ENCODE data around the gene MATN4. TPM values are rescaled to one million over a fixed set of nuclear protein-coding genes. Genes with fewer than 3 reads are reported as not detected.

The MATN4 gene
- total and polyA plus RNA-seq, 3 experiments from 2014 or later = 0.22 TPM; not detected in 2

DNA sequence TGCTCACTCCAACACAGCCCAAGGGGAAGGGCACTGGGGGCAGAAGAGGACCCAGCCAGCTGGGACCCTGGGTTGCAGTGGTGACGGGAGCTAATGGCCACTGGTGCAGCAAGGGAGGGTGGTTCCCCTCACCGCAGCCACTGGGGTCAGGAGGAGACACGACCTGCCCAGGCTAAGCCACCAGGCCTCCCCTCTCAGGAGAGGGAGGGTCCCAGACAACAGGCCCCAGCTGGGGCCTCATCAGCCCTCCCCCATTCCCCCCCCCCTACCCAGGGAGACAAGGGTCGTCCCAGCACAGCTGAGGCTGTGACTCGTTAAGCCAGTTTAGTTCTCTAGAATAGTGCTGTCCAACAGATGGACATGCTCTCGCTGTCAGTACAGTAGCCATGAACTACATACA is 17.3 kb upstream of the MATN4 start:
- Histone ChIP-seq H3K27ac (ENCODE audit: low read depth, low read length) (no peak overlapping the region), H3K4me3 (ENCODE audit: low read length) (no peak overlapping the region), H3K36me3 (ENCODE audit: insufficient read depth, low read length) (no peaks in the 10 kb centered on the region), H3K27me3 (ENCODE audit: insufficient read depth, low read length, poor library complexity, severe bottlenecking) (no peaks in the 10 kb centered on the region), H3K4me1 (ENCODE audit: insufficient read depth, low read length) (peaks cover 12% of the 10 kb centered on the region), H3K9me3 (ENCODE audit: low read length) (no peaks in the 10 kb centered on the region)
- H3K27ac Mint-ChIP-seq = no peak overlapping the region
- DNase-seq = no peak
- H3K4me3 Mint-ChIP-seq = no peak overlapping the region
- no peaks in the 10 kb centered on the region for H3K36me3 Mint-ChIP-seq
- ChIA-PET POLR2A (no interaction called here), CTCF (interaction anchor here (1.2 to 2.9 kb wide), 4 partner anchors 10 to 446 kb away, joined by 3 to 10 read pairs (median 6); no protein-coding TSS in a partner anchor)
- no peaks in the 10 kb centered on the region for H3K27me3 Mint-ChIP-seq
- H3K9me3 Mint-ChIP-seq = no peaks in the 10 kb centered on the region
- H3K4me1 Mint-ChIP-seq = peaks cover 12 to 14% (median 12%) of the 10 kb centered on the region in 3 donors

DNA sequence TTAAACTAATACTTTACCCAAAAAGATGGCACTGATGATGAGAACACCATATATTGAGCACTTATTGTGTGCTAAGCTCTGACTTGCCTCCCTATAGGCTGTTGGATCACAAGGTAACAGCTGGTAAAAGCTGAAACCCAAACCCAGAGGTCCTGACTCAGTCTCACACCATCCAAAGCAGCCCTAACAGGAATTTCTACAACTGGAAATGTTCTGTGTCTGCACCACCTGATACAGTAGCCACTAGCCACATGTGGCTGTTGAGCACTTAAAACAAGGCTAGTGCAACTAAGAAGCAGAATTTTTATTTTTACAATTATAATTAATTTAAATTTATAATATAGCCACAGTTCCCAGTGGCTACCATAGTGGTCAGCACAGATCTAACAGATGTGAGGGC is 15.6 kb upstream of the MATN4 start:
- no peaks in the 10 kb centered on the region for H3K9me3 Mint-ChIP-seq
- no peaks in the 10 kb centered on the region for H3K9me3 ChIP-seq (ENCODE audit: low read length)
- no peak overlapping the region for H3K27ac ChIP-seq (ENCODE audit: low read depth, low read length)
- H3K27me3 Mint-ChIP-seq = no peaks in the 10 kb centered on the region
- H3K36me3 ChIP-seq (ENCODE audit: insufficient read depth, low read length) = no peaks in the 10 kb centered on the region
- H3K27me3 ChIP-seq (ENCODE audit: insufficient read depth, low read length, poor library complexity, severe bottlenecking) = no peaks in the 10 kb centered on the region
- no peak overlapping the region for H3K27ac Mint-ChIP-seq
- H3K4me1 ChIP-seq (ENCODE audit: insufficient read depth, low read length) = peaks cover 26% of the 10 kb centered on the region
- no peak overlapping the region for H3K4me3 Mint-ChIP-seq
- H3K36me3 Mint-ChIP-seq = no peaks in the 10 kb centered on the region
- ChIA-PET CTCF (interaction anchor here (0.7 to 9.9 kb wide), 6 partner anchors 12 to 447 kb away, joined by 3 to 81 read pairs (median 6); partner anchors contain the start of gene SDC4), POLR2A (no interaction called here)
- no peak for DNase-seq
- H3K4me1 Mint-ChIP-seq = peaks cover 20 to 25% (median 22%) of the 10 kb centered on the region in 3 donors
- no peak overlapping the region for H3K4me3 ChIP-seq (ENCODE audit: low read length)

DNA sequence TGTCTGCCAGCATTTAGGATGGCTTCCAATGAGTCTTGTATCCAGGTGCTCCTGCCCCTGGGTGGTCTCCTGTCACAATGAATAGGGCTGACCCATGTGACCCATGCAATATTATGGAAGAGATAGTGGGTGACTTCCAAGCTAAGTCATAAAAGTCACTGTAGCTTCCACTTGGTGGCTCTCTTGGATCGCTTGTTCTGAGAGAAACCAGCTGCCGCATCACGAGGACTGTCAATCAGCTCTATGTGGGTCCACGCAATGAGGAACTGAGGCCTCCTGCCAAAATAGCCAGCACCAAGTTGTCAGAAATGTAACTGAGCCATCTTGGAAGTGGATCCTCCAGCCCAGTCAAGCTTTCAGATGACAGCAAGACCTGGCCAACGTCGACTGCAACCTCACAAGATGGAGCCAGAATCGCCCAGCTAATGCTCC is 14.9 kb upstream of the MATN4 start:
- peaks cover 20 to 25% (median 22%) of the 10 kb centered on the region in 3 donors for H3K4me1 Mint-ChIP-seq
- H3K9me3 Mint-ChIP-seq = no peaks in the 10 kb centered on the region
- CTCF ChIA-PET = interaction anchor here (1.3 to 9.9 kb wide), 7 partner anchors 11 to 447 kb away, joined by 3 to 81 read pairs (median 7); partner anchors contain the start of gene SDC4
- no peaks in the 10 kb centered on the region for H3K36me3 Mint-ChIP-seq
- no peak overlapping the region for H3K4me3 Mint-ChIP-seq
- Histone ChIP-seq H3K4me1 (ENCODE audit: insufficient read depth, low read length) (peaks cover 26% of the 10 kb centered on the region), H3K27ac (ENCODE audit: low read depth, low read length) (no peak overlapping the region), H3K4me3 (ENCODE audit: low read length) (no peak overlapping the region), H3K36me3 (ENCODE audit: insufficient read depth, low read length) (no peaks in the 10 kb centered on the region), H3K27me3 (ENCODE audit: insufficient read depth, low read length, poor library complexity, severe bottlenecking) (no peaks in the 10 kb centered on the region), H3K9me3 (ENCODE audit: low read length) (no peaks in the 10 kb centered on the region)
- no peak for DNase-seq
- H3K27me3 Mint-ChIP-seq = no peaks in the 10 kb centered on the region
- peak overlapping the region in 1 of 8 donors; percentile 89 for H3K27ac Mint-ChIP-seq
- POLR2A ChIA-PET = no interaction called here

DNA sequence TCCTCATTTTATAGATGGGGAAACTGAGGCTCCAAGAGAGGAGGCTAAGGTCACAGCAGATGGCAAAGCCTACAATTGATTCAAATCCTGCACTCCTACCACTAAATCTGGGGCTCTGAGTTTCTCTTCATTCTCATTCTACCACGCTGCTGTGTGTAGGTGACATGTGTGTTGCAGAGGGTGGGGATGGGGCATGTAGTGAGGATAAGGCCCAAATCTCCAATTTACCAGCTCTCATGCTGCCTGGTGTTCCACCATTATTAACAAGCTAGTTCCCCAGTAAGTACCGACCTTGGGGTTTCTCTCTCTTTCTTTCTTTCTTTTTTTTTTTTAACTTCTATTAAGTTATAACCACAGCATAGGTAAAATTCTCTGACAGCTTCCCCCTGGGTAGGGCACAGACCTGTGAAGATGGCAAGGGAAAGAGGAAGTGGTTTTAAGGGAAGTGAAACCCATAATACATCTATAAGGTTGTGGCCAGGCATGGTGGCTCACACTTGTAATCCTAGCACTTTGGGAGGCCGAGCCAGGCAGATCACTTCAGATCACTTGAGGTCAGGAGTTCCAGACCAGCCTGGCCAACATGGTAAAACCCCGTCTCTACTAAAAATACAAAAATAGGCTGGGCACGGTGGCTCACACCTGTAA is 13.0 kb upstream of the MATN4 start:
- POLR2A ChIA-PET = interaction anchor here (0.6 kb wide), 1 partner anchor 503 kb away, joined by 3 read pairs; no protein-coding TSS in a partner anchor
- Mint-ChIP-seq H3K9me3 (no peaks in the 10 kb centered on the region), H3K36me3 (no peaks in the 10 kb centered on the region)

DNA sequence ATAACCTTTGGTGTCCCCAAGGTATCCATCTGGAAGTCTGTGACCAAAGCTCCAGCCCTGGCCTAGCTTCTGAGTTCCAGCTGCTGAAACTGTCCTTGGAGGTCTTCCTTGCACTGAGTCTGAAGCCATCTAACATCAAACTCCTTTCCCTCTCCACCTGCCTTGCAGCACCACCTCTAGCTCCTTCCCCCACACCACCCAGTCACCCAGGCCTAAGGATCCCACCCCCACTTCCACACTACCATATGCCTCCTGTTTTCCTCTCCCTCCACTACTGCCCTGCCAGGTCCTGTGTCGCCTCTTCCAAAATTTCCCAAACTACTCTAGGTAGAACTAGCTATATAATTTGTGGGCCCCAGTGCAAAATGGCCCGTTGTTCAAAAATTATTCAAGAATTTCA is 10.8 kb upstream of the MATN4 start:
- Mint-ChIP-seq H3K27me3 (peaks cover 16 to 22% of the 10 kb centered on the region in 2 donors), H3K4me1 (peaks cover 20 to 25% (median 25%) of the 10 kb centered on the region in 3 donors), H3K4me3 (no peak overlapping the region), H3K9me3 (peaks cover 0 to 1% (median 0%) of the 10 kb centered on the region in 5 donors), H3K36me3 (no peaks in the 10 kb centered on the region), H3K27ac (peak overlapping the region in 1 of 8 donors; percentile 39)
- H3K4me3 ChIP-seq (ENCODE audit: low read length) = no peak overlapping the region
- CTCF ChIA-PET = interaction anchor here (0.6 to 9.9 kb wide), 15 partner anchors 9 to 481 kb away, joined by 3 to 81 read pairs (median 5); partner anchors contain the start of gene SYS1
- POLR2A ChIA-PET = no interaction called here
- H3K27me3 ChIP-seq (ENCODE audit: insufficient read depth, low read length, poor library complexity, severe bottlenecking) = peaks cover 2% of the 10 kb centered on the region
- no peak overlapping the region for H3K27ac ChIP-seq (ENCODE audit: low read depth, low read length)
- no peaks in the 10 kb centered on the region for H3K36me3 ChIP-seq (ENCODE audit: insufficient read depth, low read length)
- peaks cover 26% of the 10 kb centered on the region for H3K4me1 ChIP-seq (ENCODE audit: insufficient read depth, low read length)
- no peaks in the 10 kb centered on the region for H3K9me3 ChIP-seq (ENCODE audit: low read length)
- DNase-seq = no peak

More for the DNA sequence above, 13.0 kb upstream of the MATN4 start:
- Mint-ChIP-seq H3K4me3 (peak overlapping the region in 4 of 7 donors; percentile 29 to 76 (median 42)), H3K4me1 (peaks cover 20 to 25% (median 22%) of the 10 kb centered on the region in 3 donors), H3K27ac (peak overlapping the region in 6 of 8 donors; percentile 11 to 89 (median 76)), H3K27me3 (peaks cover 0 to 5% of the 10 kb centered on the region in 2 donors)
- DNase-seq = peak in 2 of 5 donors; percentile 15 to 35
- H3K27me3 ChIP-seq (ENCODE audit: insufficient read depth, low read length, poor library complexity, severe bottlenecking) = no peaks in the 10 kb centered on the region
- peaks cover 26% of the 10 kb centered on the region for H3K4me1 ChIP-seq (ENCODE audit: insufficient read depth, low read length)
- CTCF ChIA-PET = interaction anchor here (0.9 to 9.9 kb wide), 11 partner anchors 9 to 449 kb away, joined by 3 to 81 read pairs (median 6); partner anchors contain the start of genes MATN4 and SYS1
- H3K27ac ChIP-seq (ENCODE audit: low read depth, low read length) = no peak overlapping the region
- no peaks in the 10 kb centered on the region for H3K9me3 ChIP-seq (ENCODE audit: low read length)
- H3K4me3 ChIP-seq (ENCODE audit: low read length) = no peak overlapping the region
- no peaks in the 10 kb centered on the region for H3K36me3 ChIP-seq (ENCODE audit: insufficient read depth, low read length)

DNA sequence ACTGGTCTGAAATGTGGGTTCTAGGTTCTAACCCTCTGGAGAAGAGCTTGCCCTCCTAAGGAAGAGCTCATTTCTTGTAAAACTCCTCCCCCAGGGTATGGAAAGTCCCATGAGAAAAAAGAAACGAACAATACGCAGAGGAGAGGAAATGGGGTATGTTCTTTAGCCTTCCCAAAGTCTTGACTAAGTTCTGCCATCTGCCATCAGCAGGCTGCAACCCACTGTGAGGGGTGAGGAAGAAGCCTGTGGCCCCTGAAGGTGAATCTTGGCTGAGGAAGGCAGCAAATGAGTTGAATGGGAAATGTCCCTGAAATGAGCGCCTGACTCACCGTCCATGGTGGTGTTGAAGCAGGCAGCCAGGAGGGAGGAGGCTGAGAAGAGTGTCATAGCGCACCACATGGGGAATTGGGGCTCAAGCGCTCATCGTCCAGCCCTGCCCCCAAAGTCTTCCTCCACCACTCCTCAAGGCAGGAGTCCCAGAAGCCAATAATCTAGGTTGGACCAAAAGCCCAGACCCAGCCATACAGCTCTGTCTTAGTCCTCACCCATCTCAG is 10.4 kb upstream of the MATN4 start:
- POLR2A ChIA-PET = no interaction called here
- Histone ChIP-seq H3K9me3 (ENCODE audit: low read length) (no peaks in the 10 kb centered on the region), H3K4me3 (ENCODE audit: low read length) (no peak overlapping the region), H3K36me3 (ENCODE audit: insufficient read depth, low read length) (no peaks in the 10 kb centered on the region), H3K4me1 (ENCODE audit: insufficient read depth, low read length) (peaks cover 26% of the 10 kb centered on the region), H3K27me3 (ENCODE audit: insufficient read depth, low read length, poor library complexity, severe bottlenecking) (peaks cover 2% of the 10 kb centered on the region), H3K27ac (ENCODE audit: low read depth, low read length) (no peak overlapping the region)
- peak overlapping the region in 1 of 8 donors; percentile 33 for H3K27ac Mint-ChIP-seq
- no peak overlapping the region for H3K4me3 Mint-ChIP-seq
- DNase-seq = no peak
- H3K27me3 Mint-ChIP-seq = peaks cover 17 to 27% of the 10 kb centered on the region in 2 donors
- H3K9me3 Mint-ChIP-seq = peaks cover 0 to 1% (median 0%) of the 10 kb centered on the region in 5 donors
- CTCF ChIA-PET = interaction anchor here (0.7 to 9.9 kb wide), 13 partner anchors 8 to 452 kb away, joined by 3 to 81 read pairs (median 6); partner anchors contain the start of gene SYS1
- peaks cover 20 to 25% (median 25%) of the 10 kb centered on the region in 3 donors for H3K4me1 Mint-ChIP-seq
- no peaks in the 10 kb centered on the region for H3K36me3 Mint-ChIP-seq

DNA sequence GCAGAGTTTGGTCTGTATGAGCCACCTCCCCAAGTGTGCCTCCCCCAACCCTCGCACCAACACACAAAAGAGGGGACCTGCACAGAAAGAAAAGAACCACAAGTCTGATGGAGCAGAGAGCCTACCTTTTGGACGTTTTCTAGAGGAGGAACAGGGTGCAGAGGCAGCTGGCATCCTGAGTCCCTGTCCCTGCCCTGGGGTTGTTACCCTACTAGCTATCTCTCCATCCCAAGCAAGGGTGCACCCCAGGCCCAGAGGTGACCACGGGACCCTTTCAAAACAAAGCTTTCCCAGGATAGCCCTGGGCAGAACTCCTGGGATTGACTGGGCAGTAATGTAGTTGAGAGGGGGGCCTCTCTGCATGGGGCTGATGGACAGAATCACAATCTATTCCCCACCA is 9.7 kb upstream of the MATN4 start:
- peaks cover 0 to 1% (median 0%) of the 10 kb centered on the region in 5 donors for H3K9me3 Mint-ChIP-seq
- ChIA-PET CTCF (interaction anchor here (1.0 to 9.9 kb wide), 7 partner anchors 24 to 453 kb away, joined by 3 to 81 read pairs (median 8); no protein-coding TSS in a partner anchor), POLR2A (no interaction called here)
- no peak for DNase-seq
- peaks cover 2% of the 10 kb centered on the region for H3K27me3 ChIP-seq (ENCODE audit: insufficient read depth, low read length, poor library complexity, severe bottlenecking)
- no peaks in the 10 kb centered on the region for H3K9me3 ChIP-seq (ENCODE audit: low read length)
- H3K27me3 Mint-ChIP-seq = peaks cover 17 to 29% of the 10 kb centered on the region in 2 donors
- H3K27ac ChIP-seq (ENCODE audit: low read depth, low read length) = no peak overlapping the region
- no peaks in the 10 kb centered on the region for H3K36me3 ChIP-seq (ENCODE audit: insufficient read depth, low read length)
- peaks cover 20 to 25% (median 25%) of the 10 kb centered on the region in 3 donors for H3K4me1 Mint-ChIP-seq
- no peak overlapping the region for H3K4me3 Mint-ChIP-seq
- no peak overlapping the region for H3K27ac Mint-ChIP-seq
- peaks cover 26% of the 10 kb centered on the region for H3K4me1 ChIP-seq (ENCODE audit: insufficient read depth, low read length)
- H3K36me3 Mint-ChIP-seq = no peaks in the 10 kb centered on the region
- H3K4me3 ChIP-seq (ENCODE audit: low read length) = no peak overlapping the region
